ENCODE measurements around the gene TREML4.

TREML4 gene

DNA sequence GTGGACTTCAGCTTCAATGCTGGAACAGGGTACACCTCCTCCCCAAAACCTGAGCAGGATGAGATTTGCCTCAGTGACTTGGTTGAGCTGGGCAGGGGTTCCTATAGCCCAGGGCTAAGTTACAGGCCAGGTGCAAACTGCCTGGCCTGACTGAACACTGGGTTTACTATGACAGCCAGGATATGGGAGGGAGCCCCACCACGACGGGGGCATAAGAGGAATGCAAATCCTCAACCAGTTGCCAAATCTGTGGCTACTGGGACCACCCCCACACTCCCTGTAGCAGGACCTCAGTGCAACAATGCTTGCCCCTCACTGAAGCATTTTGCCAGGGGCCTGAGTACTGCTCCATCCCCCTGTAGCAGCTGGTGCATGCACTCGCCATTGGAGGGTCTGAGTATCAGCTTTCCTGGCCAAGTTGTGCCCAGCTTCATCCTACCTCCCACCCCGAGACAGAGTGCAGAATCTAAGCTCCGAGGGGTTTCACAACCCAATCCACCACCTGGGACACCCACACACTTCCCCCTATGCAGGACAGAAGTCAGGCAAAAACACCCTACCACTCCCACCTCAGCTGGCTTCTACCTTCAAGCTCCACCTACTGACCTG lies 27.6 kb downstream of the TREML4 start:
- no peak for DNase-seq

DNA sequence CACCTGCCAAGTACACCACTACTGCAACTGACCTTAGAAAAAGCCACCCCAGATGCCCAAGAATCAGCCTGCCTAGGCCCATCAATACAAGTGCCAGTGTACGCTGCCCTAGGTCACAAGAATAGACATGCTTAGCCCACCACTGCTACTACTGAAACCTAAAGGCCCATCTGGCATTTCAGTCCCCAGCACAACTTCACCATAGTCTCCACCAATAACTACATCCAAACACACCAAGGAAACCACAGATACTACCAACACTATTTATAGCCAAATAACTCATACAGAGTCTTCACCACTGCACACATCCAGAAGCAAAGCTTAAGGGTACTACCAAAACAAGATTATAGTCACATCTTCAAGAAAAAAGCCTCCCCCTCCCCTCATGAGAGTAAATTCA lies 28.2 kb downstream of the TREML4 start:
- DNase-seq: no peak

- peak; percentile 34 to 64 for DNase-seq
Observed at GRCh38 chr6:41257369-41258195, 29.4 kb downstream of the TREML4 start.

GRCh38 chr6:41258196-41258493 lies 30.0 kb downstream of the TREML4 start:
- DNase-seq: peak; percentile 54 to 73

DNA sequence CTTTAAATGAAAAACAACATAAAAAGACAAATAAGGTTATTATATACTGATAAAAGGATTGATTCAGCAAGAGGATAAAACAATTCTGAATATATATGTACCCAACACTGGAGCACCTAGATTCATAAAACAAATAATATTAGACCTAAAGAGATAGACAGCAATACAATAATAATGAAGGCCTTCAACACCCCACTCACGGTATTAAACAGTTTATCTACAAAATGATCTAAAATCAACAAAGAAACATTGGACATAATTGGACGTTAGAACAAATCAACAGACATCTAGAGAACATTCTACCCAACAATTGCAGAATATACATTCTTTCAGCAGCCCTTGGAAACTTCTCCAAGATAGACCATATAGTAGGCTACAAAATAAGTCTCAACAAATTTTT lies 34.3 kb downstream of the TREML4 start:
- DNase-seq: no peak

DNA sequence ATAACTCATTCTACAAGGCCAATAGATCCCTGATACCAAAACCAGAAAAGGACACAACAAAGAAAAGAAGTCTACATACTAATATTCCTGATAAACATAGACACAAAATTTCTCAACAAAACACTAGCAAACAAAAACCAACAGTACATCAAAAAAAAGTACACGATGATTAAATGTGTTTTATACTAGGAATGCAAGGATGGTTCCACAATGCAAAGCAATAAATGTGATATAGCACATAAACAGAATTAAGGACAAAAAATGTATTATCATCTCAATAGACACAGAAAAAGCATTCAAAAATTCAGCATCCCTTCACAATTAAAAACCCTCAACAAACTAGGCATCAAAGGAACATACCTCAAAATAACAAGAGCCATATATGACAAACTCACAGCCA lies 35.1 kb downstream of the TREML4 start:
- DNase-seq: no peak

- DNase-seq: no peak
Observed at GRCh38 chr6:41266541-41266940, 38.4 kb downstream of the TREML4 start.

- DNase-seq: no peak
Observed at GRCh38 chr6:41268478-41268877, 40.3 kb downstream of the TREML4 start.

DNA sequence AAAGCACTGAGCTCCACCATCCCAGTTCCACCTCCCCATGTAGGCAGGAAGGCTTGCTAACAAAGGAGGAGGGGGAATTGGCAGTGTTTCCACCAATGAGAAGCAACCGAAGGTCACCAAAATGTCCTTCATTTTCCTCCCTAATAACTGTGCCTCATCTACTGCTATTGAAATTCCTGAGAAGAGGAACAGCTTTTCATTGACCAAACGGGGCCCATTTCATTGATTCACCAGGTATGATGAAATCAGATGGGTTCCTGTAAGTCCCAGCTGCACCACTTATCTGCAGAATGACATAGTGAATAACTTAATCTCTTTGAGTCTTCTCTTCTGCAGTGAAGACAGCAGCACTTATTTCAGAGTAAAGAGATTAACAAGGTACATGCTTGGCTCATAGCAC lies 41.0 kb downstream of the TREML4 start:
- no peak for DNase-seq

DNA sequence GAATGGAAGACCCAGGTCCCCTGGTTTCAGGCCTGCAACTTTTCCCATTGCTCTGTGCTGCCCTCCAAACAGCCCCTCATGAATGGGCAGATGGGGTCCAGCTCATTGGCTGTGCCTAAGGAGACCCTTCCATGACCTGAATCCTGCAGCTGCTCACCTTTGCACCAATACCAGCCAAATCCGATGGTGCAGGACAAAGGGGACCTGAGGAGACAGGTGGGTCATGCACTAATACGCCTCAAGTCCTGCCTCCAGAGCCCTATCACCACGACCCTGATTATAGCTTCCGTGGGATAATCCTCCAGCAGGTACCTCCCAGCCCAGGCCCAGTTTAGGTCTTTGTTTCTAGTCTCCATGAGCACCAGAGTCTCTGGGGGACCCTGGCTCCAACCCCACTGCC lies 41.6 kb downstream of the TREML4 start:
- DNase-seq: no peak

- DNase-seq: no peak
Observed at GRCh38 chr6:41271901-41272395, 43.8 kb downstream of the TREML4 start.

GRCh38 chr6:41272591-41273240 lies 44.6 kb downstream of the TREML4 start:
- no peak for DNase-seq

GRCh38 chr6:41273714-41274113 lies 45.6 kb downstream of the TREML4 start:
- no peak for DNase-seq

DNA sequence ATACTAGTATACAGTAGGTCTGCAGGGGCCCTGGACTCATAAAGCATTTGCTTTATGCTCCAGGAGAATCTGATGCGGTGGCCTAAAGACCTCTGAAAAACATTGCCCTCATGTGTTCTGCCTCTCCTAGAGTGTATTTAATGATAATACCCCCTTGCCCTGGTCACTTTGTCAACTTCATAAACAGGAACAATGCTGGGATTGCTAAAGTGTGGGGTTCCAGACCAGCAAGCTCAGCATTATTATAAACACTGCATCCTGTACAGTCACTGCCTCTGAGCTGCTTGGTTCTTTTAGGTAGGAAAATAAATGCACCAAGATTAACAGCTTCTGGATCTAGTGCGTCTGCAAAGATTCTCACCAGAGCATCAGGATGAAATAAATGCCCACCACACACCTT lies 46.1 kb downstream of the TREML4 start:
- DNase-seq: no peak

GRCh38 chr6:41275489-41275888 lies 47.3 kb downstream of the TREML4 start:
- no peak for DNase-seq

- DNase-seq: no peak
Observed at GRCh38 chr6:41277605-41278004, 49.5 kb downstream of the TREML4 start.

DNA sequence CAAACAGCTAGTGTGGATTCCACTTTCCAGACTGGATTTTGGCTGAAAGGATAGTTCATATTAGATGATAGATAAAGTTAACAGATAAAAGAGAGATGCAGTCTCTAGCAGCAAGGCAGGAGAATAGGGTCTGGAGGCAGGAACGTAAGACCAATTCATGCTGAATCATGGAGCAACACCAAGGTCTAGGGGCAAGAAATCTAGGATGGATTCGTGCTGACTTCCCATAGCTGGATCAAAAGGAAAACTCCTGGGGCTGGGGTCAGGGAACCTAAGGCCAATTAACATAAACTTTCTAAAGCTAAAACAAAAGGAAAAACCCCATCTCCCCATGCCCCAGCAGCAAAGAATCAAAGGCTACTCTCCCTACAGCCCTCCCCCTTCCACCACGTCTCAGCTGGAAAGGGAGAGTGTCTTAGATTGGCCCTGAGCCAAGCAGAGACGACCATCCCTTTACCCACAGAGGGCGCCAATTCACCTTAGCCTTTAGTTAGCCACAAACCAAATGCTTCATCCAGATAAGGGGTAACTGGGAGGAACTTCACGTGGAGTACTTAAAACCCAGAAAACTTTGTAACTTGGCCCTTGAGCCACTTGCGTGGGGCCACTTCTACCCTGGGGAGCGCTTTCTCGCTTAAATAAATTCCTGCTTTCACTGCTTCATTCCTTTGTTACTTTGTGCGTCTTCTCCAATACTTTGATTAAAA lies 50.7 kb downstream of the TREML4 start:
- DNase-seq: peak; percentile 49 to 60

GRCh38 chr6:41280381-41281057 lies 52.4 kb downstream of the TREML4 start:
- no peak for DNase-seq

DNA sequence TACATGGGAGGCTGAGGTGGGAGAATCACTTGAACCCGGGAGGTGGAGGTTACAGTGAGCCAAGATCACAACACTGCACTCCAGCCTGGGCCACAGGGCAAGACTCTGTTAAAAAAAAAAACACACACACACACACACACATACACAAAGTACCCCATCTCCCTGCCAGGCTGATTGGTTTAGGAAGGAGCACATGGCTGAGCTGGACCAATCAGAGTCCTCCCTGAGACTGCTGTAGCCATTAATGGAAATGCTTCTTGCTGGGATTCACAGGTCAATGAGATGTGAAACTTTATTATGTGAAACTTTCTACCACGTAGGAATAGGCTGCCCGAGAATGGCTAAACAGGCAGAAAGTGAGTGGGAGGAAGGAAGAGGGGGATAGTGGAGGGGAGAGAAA lies 55.5 kb downstream of the TREML4 start:
- DNase-seq: no peak

DNA sequence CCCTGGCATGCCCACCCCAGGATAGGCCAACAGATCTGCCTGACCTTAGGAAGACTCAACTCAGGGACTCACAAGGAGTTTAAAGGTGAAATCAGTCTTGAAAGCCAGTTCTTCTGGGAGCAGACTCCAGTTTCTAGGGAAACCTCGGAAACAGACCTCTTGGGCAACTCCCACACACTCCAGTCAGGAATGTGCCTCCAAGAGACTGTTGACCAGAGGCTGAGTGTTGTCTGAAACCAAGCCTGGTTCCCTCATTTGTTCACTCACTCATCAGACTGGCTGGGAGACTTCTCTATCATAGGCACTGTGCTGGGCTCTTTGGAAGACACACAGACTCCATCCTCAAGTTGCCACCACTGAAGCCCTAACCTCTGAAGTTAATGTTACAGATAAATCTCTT lies 56.6 kb downstream of the TREML4 start:
- no peak for DNase-seq

GRCh38 chr6:41286544-41287346 lies 58.6 kb downstream of the TREML4 start, which contains the start of gene TREM1:
Gene TREM1, minus strand, starts transcription at chr6:41286682. Its CDS starts 27 bp downstream, at chr6:41286655.
- DNase-seq: no peak
